RCC 7860 (cell line): ENCODE results near the gene FSTL3.
"Not testable (repeated sequence)": the region's sequence is repeated elsewhere in the genome, so short reads cannot be mapped to it uniquely, and the experiment has no call there.

Source experiments
- DNase-seq: peaks from one replicate; pipeline ENCODE4 v3.0.0-alpha.2; 2015; ENCODE audit warnings: low spot score
- FAIRE-seq: peaks from 2 replicates; lab custom pipeline; 2012; peaks lifted over from hg19 to GRCh38; lab: Jason Lieb, UNC

FSTL3 gene

DNA sequence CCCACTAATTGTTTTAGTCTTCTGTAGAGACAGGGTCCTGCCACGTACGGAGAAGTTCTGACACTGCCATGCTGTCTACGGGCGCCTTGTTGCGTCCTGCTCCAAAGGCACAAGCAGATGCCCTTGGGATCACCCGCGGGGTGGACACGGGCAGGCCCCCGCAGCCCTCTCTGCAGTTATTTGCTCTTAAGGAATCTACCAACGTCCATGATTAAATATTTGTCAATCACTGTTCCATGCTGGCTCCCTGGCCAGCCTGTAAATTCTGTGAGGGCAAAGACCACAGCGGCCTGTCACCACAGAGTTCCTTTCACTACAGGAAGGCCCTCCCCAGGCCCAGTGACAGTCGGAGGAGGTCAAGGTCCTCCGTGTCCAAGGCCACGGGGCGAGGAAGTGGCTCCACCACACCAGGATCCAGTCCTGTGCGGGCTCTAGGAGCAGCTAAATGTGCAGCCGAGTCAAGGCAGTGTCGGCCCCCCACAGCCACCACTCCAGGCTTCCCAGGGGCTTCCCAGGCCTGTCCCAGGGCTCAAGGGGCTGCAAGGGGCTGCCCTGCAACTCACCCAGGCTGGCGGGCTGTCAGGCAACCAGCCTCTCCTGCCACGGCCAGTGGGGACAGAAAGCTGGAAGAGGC is 15.3 kb upstream of the FSTL3 start:
- FAIRE-seq (no peak), DNase-seq (peak; percentile 44)

DNA sequence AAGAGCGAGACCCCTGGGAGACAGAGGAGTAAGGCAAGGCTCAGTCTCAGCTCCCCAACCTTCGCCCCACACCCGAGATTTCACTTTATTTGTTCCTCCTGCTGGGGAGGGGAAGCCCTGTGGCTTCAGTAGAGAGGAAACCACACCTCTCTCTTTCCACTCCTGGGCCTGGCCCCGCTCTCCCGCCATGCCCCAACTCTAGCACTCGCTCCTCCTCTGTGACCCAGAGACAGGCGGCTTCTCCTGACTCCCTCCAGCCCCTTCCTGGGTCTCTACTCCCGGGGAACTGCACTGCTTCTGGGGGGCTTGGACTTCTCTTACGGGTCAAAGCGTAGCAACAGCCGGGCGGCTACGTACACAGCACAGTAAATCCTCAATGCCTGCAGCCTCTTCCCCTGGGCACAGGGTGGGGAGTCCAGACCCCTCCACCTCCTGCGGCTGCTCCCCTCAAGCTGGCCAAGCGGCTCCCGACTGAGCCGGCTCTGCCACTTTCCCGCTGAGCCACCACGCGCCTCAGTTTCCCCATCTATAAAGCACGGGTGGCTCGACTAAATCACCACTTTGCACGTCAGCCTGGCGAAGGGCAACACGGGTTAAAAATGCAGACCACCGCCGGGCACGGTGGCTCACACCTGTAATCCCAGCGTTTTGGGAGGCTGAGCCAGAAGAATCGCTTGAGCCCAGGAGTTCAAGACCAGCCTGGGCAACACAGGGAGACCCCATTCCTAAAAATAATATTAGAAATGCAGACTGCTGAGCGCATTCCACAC is 14.6 kb upstream of the FSTL3 start:
- DNase-seq (no peak), FAIRE-seq (no peak)

DNA sequence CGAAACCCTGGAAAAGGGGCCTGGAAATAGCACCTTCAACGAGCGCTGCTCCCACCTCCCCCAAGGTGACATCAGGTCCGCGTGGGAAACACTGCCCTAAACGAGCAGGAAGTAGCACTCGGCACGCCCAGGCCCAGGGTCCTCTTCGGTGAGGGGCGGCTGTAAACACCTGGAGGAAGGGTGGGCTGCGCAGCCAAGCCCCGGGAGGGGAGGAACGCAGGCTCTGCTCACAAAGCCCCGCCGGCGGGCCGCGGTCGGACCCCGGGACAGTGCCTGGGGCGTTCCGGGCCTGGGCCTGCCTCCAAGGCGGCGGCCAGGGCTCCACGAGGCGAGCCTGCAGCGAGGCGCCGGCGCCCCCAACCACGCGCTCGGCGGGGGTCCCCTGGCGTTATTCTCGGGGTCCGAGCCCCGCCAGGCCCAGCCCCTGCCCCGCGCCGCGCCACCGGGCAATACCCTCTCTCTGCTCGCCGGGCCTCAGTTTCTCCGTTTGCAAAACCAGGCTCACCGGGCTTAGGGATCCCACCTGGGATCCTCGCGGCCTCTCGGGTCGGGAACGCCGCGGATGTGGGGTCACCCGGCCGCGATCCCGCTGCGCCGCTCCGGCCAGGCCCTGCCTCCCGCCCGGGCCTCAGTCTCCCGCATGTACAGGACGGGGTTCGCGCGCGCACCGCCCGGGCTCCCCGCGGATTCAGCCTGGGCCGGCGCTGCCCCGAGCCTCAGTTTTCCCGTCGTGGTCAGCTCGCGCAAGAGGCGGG is 13.8 kb upstream of the FSTL3 start:
- DNase-seq (peak; percentile 51), FAIRE-seq (no peak)

DNA sequence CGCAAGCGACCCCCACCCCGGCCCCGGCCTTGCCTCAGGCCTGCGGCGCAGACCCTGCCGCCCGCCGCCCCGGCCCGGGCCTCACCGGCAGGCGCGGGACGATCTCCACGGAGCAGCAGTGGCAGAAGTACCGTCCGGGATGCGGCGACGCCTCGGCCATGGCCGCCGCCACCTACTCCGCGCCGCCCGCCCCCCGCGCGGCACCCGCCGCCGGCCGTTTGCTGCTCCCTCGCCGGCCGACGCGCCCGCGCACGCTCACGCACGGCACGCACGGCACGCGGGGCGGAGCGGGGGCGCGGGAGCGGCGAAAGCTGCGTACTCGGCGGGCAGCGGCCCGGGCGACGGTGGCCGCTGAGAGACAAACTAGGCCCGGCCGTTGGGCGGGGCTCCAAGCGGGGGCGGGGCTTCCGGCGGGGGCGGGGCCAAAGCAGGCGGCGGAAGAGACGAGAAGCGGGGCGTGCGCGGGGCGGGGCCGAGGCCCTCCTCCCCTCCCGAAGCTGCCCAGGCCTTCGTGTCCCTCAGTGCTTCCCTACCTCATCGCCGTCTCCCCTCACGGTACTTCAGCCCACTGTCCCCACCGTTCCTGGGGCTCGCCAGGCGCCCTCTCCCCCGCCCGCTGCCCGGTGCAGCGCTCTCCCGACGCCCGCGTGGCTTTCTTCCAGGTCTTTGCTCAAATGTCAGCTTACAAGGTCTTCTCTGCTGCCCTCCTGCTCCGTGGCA is 13.1 kb upstream of the FSTL3 start, which contains the start of gene RNF126:
Gene RNF126 (minus strand): TSS at position 253 of the 720 bp plus-strand sequence. CDS start 93 bp downstream, at position 160.
- DNase-seq (peak; percentile 79), FAIRE-seq (no peak)

DNA sequence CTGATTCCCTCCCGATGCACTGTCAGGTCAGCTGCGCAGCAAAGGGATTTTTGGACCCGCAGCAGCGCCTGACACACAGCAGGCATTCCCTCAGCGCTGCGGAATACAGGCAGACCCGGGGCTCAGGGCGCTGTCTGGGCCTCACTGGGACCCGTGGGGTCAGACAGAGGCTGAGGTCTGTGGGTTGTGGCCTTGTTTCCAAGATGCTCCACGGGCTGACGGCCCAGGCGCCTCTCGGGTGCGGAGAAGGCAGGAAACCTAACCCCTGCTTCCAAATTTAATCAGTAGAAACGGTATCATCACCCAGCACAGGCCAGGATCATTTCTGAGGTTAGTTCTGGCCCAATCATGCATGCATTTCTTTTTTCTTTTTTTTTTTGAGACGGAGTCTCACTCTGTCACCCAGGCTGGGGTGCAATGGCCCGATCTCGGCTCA is 12.5 kb upstream of the FSTL3 start:
- DNase-seq (no peak), FAIRE-seq (no peak)

DNA sequence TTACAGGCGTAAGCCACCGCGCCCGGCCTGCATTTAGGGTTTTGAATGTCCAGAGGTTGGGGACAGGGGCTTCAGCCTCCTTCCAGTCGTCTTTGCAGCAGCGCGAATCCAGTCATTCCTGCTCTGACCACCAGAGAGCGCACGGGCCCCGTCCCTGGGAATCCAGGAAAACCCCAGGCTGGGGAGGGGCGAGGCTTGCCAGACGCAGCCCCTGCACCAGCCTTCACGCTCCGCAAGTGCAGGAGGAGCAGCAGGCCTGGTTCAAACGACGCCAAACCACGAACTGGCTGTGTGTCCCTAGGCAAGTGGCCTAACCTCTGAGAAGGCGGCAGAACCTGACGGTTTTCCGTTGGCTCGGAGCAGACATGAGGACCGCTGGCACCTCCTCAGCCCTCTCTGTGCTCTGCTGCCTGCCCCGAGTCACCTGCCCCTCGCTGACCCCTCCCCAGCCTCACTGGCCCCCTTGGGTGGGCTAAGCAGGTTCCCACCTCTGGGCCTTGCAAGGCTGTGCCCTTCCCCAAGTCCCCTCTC is 11.2 kb upstream of the FSTL3 start:
- no peak for FAIRE-seq

DNA sequence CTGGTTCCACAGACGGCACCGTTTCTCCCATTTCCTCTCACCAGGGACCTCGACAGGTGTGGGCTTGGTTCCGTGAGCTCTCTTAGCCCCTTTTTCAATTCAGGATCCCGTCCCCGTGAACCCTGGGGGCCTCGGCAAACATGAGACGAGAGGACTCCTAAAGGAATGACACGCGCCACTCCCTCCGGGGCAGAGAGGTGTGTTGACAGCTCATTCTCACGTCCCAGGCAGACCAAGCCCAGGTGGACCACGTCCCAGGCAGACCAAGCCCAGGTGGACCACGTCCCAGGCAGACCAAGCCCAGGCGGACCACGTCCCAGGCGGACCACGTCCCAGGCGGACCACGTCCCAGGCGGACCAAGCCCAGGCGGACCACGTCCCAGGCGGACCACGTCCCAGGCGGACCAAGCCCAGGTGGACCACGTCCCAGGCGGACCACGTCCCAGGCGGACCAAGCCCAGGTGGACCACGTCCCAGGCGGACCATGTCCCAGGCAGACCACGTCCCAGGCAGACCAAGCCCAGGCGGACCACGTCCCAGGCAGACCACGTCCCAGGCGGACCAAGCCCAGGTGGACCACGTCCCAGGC is 9.1 kb upstream of the FSTL3 start:
- DNase-seq, FAIRE-seq: not testable (repeated sequence)

More for the DNA sequence above, 11.2 kb upstream of the FSTL3 start:
- peak; percentile 62 for DNase-seq

DNA sequence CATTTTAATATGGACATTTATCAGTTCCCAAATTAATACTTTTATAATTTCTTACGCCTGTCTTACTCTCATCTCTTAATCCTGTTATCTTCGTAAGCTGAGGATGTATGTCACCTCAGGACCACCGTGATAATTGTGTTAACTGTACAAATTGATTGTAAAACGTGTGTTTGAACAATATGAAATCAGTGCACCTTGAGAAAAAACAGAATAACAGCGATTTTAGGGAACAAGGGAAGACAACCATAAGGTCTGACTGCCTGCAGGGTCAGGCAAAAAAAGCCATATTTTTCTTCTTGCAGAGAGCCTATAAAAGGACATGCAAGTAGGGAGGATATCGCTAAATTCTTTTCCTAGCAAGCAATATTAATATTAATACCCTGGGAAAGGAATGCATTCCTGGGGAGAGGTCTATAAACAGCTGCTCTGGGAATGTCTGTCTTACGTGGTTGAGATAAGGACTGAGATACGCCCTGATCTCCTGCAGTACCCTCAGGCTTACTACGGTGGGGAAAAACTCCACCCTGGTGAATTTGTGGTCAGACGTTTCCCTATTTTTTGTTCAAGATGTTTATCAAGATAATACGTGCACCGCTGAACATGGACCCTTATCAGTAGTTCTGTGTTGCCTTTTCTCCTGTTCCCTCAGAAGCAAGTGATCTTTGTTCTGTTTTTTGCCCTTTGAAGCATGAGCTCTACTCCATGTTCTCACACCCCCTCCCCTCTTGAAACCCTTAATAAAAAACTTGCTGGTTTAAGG is 7.3 kb upstream of the FSTL3 start:
- DNase-seq, FAIRE-seq: not testable (repeated sequence)

DNA sequence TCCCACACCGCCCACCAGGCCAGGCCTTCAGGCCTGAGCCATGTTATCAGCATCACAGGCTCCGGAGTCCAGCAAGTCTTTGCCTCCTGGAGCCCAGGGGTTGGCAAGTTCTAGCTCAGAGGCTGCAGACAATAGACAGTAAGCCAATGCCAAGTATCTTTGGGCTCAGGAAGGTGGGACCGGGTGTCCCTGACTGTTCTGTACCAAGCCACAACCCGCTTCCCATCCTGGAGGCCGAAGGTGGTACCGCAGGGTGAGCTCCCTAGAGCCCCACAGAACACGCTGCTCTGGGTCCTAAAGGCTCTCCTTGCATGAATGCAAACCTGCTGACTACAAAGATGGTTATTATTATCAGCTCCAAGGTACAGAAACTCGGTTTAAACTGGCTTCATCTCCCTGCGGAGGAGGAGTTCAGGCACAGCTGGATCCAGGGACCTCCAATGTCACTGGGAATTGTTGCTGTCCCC is 5.5 kb upstream of the FSTL3 start:
- DNase-seq = no peak
- FAIRE-seq = no peak

DNA sequence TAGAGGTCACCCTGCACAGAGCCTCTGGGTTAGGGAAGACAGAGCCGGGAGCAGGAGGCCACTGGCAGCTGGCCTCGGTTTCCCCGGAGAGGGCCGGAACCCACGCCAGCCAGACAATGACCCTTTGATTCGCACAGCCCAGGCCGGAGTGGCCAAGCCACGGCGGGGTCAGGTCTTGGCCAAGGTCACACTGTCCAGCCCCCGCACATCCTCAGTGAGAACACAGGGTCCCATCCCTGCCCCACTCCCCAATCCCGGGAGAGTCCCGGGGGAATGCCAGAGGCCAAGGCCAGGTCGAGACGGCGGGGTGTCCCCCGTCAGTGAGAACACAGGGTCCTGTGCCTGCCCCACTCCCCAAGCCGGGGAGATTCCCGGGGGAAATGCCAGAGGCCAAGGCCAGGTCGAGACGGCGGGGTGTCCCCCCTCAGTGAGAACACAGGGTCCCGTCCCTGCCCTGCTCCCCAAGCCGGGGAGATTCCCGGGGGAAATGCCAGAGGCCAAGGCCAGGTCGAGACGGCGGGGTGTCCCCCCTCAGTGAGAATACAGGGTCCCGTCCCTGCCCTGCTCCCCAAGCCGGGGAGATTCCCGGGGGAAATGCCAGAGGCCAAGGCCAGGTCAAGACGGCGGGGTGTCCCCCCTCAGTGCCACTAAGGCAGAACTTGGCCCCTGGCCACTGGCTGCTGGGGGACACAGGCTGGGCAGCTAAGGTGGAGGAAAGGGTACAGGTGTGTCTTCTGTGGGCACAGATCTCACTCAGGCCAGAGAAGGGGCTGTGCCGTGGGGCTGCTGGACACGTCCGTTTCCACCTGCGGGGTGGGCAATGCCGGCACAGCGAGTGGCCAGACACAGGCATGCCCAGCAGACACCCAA is 1.7 kb upstream of the FSTL3 start:
- FAIRE-seq (no peak), DNase-seq (no peak)

DNA sequence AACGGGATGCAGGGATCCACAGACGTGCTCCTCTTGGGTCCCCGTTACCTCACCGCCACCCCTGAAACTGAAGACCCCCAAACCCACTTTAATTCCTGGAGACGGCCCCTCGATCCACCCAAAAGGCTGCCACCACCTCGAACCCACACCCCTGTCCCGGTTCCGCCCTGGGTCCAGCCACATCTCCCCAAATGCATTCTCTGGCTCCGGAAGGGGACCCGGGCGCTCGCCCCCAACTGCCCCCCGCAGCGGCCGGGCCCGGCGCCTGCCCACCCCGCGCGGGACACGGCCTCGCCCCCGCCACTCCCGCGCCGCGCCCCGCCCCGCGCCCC is 219 bp upstream of the FSTL3 start:
- FAIRE-seq (no peak), DNase-seq (no peak)

DNA sequence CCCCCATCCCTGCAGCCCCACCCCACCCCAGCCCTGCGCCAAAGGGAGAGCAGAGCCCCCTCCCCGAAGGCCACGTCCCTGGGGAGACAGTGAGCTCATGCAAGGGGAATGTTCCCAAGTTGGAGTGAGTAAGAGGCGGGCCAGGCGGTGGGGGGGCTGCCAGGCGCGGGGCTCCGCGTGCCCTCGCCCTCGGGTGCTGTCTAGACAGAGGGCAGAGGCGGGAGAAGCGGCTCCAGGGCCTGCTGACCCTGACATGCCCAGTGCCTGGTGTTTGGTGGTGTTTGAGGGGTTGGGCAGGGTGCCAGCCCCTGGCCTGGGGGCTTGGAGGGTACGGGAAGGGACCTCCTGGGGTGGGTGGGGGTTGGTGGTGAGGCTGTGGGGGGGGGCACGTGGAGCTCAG is 1.0 kb downstream of the FSTL3 start:
- peak; percentile 92 for DNase-seq
- peak; percentile 55 for FAIRE-seq

DNA sequence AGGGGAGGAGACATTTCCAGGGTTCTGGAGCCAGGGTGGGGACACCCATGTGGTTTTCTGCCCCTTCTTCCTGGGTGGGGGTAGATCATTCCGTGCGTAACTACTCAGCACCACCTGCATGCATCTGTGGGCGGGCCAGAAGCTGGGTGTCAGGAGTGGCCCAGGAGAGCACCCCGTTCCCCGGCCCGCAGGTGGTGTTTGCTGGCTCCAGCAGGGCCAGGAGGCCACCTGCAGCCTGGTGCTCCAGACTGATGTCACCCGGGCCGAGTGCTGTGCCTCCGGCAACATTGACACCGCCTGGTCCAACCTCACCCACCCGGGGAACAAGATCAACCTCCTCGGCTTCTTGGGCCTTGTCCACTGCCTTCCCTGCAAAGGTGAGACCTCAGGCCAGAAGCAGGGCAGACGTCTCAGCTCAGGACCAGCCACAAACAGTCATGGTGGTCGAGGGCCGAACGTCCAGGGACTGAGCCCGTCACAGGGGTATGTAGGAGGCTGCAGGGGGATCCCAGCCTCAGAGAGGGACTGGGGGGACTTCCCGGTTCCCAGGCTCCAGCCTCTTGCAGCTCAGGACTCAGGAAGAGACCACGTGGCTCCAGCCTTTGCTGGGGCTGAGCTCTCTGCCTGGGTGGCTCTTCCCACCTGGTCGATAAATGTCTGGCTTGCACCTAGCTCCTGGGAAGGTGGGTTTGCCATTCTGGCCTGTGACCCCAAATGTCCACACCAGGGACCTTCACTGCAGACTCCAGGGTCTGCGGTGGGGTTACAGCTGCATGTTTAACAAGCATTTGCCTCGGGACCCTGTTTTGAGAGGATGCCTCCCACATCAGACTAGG is 1.6 kb downstream of the FSTL3 start:
- FAIRE-seq (no peak), DNase-seq (peak; percentile 9)

DNA sequence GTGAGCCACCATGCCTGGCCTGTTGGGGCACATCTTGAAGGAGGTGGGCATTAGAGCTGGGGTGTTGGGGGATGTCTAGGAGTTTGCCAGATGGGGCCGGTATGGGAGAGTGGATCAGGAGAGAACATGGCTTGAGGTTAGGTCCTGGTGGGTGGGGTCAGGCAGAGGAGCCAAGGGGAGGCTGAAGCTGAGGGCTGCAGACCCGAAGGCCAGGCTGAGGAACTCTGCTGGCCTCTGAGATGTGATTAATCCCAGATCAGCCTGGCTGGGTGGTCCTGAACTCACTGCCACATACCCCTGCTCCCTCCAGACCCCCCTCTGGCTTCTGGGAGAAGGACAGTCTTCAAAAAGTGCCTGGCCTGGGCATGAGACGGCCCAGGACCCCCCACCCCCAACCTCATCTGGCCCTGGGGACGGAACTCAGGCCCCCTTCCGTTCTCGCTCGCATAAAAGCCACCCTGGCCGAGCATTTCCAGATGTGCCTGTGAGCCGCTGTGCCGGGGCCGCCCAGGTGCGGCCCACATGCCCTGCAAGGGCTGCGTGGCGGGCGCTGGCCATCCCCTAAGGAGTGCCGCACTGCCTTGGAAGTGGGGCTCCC is 2.7 kb downstream of the FSTL3 start:
- no peak for FAIRE-seq
- no peak for DNase-seq

DNA sequence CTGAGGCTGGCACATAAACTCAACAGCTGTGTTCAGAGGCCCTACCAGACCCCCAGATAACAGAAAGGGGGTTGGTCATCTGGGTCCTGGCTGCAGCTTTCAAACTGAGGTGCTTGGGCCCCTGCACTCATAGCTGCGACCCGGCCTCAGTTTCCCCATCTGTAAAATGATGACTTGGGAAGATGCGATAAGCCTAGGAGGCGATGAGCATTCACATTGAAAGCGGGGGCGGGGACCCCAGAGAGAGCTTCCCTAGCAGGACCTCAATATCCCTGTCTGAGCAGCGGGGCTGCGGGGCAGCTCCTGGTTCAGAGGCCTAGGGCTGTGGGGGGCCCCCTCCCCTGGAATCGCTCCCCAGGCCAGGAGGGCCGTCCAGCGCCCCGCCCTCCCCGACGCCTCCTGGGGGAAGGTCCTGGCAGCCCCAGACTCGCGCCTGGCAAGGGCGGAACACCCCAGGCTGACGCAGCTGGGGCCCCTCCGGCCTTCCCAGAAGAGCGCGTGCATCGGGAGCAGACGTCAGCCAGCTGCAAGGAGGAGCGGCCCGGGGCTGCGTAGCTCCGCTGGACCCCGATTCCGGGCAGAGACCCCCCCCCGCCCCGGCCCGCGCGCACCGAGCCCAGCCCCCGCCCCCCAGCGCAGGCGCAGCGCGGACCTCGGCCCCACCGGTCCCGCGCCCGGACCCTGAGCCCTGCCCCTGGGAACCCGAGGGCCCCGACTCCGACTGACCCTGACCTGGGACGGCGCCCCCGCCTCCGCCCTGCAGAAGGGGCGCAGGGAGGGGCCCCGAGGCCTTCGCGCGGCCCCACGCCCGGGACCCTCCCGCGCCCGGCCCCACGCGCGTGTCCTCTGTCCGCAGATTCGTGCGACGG is 3.5 kb downstream of the FSTL3 start:
- FAIRE-seq (no peak), DNase-seq (peak; percentile 29)

DNA sequence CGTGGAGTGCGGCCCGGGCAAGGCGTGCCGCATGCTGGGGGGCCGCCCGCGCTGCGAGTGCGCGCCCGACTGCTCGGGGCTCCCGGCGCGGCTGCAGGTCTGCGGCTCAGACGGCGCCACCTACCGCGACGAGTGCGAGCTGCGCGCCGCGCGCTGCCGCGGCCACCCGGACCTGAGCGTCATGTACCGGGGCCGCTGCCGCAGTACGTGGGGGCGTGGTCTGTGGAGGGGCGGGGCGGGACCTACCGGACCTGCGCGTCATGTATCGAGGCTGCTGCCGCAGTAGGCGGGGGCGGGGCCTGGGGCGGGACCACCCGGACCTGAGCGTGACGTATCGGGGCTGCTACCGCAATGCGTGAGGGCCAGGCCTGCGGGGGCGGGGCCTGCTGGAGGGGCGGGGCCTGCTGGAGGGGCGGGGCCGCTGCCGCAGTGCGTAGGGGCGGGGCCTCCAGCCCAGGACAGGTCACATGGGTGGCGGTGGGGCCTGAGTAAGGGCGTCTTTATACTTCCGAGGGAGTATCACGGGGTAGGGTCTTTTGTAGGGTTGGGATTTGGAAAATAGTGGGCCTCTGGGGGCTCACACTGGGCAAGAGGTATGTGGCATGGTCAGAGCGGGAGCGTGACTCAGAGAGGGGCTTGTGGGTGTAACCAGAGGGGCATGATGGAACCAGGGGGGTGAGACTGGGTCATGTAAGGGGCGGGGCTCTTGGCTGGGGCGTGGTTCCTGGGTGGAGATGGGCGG is 4.3 kb downstream of the FSTL3 start:
- peak; percentile 96 for DNase-seq
- no peak for FAIRE-seq
